ENCODE results near the gene NHERF2. TPM values are rescaled to one million over a fixed set of nuclear protein-coding genes. Genes with fewer than 3 reads are reported as not detected.

Gene NHERF2
- polyA plus RNA-seq, 2 donors: 26.3 to 36.1 TPM

- H3K36me3 ChIP-seq (ENCODE audit: control insufficient read depth in 2 of 2, insufficient read depth in 2 of 2, low read length in 1 of 2): peaks cover 15 to 54% of the 10 kb centered on the region in 2 donors
Observed at GRCh38 chr16:2062801-2063200, 36.1 kb downstream of the NHERF2 start.

GRCh38 chr16:2063861-2064260 is 37.2 kb downstream of the NHERF2 start:
- H3K27ac ChIP-seq (ENCODE audit: low read depth in 2 of 2, low read length in 1 of 2): no peak overlapping the region

More at GRCh38 chr16:2062801-2063200, 36.1 kb downstream of the NHERF2 start:
- Histone ChIP-seq H3K9me3 (ENCODE audit: control insufficient read depth in 2 of 2, insufficient read depth in 1 of 2, low read depth in 1 of 2, low read length in 1 of 2) (no peaks in the 10 kb centered on the region), H3K27ac (ENCODE audit: low read depth in 2 of 2, low read length in 1 of 2) (no peak overlapping the region), H3K27me3 (ENCODE audit: control insufficient read depth in 1 of 2, insufficient read depth in 2 of 2, low read length in 2 of 2) (no peaks in the 10 kb centered on the region), H3K4me1 (ENCODE audit: control insufficient read depth in 2 of 2, insufficient read depth in 2 of 2, low read length in 1 of 2) (no peaks in the 10 kb centered on the region), H3K4me3 (ENCODE audit: low read depth in 1 of 2, low read length in 2 of 2) (no peak overlapping the region)
- 95% methylated on average over 28 of the region's 28 CpGs for WGBS, 2 donors

GRCh38 chr16:2064368-2064945 is 37.8 kb downstream of the NHERF2 start:
- H3K9me3 ChIP-seq (ENCODE audit: control insufficient read depth in 2 of 2, insufficient read depth in 1 of 2, low read depth in 1 of 2, low read length in 1 of 2): no peaks in the 10 kb centered on the region
- H3K27ac ChIP-seq (ENCODE audit: low read depth in 2 of 2, low read length in 1 of 2): no peak overlapping the region
- no peak overlapping the region for H3K4me3 ChIP-seq (ENCODE audit: low read depth in 1 of 2, low read length in 2 of 2)
- 92 to 94% methylated on average over 14 to 16 of the region's 16 CpGs for WGBS, 2 donors
- no peaks in the 10 kb centered on the region for H3K4me1 ChIP-seq (ENCODE audit: control insufficient read depth in 2 of 2, insufficient read depth in 2 of 2, low read length in 1 of 2)
- H3K36me3 ChIP-seq (ENCODE audit: control insufficient read depth in 2 of 2, insufficient read depth in 2 of 2, low read length in 1 of 2): peaks cover 15 to 55% of the 10 kb centered on the region in 2 donors
- H3K27me3 ChIP-seq (ENCODE audit: control insufficient read depth in 1 of 2, insufficient read depth in 2 of 2, low read length in 2 of 2): no peaks in the 10 kb centered on the region

More at GRCh38 chr16:2063861-2064260, 37.2 kb downstream of the NHERF2 start:
- 89 to 90% methylated on average over 25 of the region's 25 CpGs for WGBS, 2 donors
- Histone ChIP-seq H3K36me3 (ENCODE audit: control insufficient read depth in 2 of 2, insufficient read depth in 2 of 2, low read length in 1 of 2) (peaks cover 15 to 53% of the 10 kb centered on the region in 2 donors), H3K4me1 (ENCODE audit: control insufficient read depth in 2 of 2, insufficient read depth in 2 of 2, low read length in 1 of 2) (no peaks in the 10 kb centered on the region), H3K27me3 (ENCODE audit: control insufficient read depth in 1 of 2, insufficient read depth in 2 of 2, low read length in 2 of 2) (no peaks in the 10 kb centered on the region), H3K4me3 (ENCODE audit: low read depth in 1 of 2, low read length in 2 of 2) (no peak overlapping the region), H3K9me3 (ENCODE audit: control insufficient read depth in 2 of 2, insufficient read depth in 1 of 2, low read depth in 1 of 2, low read length in 1 of 2) (no peaks in the 10 kb centered on the region)

- H3K9me3 ChIP-seq (ENCODE audit: control insufficient read depth in 2 of 2, insufficient read depth in 1 of 2, low read depth in 1 of 2, low read length in 1 of 2): no peaks in the 10 kb centered on the region
- WGBS, 2 donors: 98% methylated on average over 11 of the region's 11 CpGs
- no peak overlapping the region for H3K4me3 ChIP-seq (ENCODE audit: low read depth in 1 of 2, low read length in 2 of 2)
- H3K27ac ChIP-seq (ENCODE audit: low read depth in 2 of 2, low read length in 1 of 2): no peak overlapping the region
- H3K27me3 ChIP-seq (ENCODE audit: control insufficient read depth in 1 of 2, insufficient read depth in 2 of 2, low read length in 2 of 2): no peaks in the 10 kb centered on the region
- H3K36me3 ChIP-seq (ENCODE audit: control insufficient read depth in 2 of 2, insufficient read depth in 2 of 2, low read length in 1 of 2): peaks cover 22 to 59% of the 10 kb centered on the region in 2 donors
- H3K4me1 ChIP-seq (ENCODE audit: control insufficient read depth in 2 of 2, insufficient read depth in 2 of 2, low read length in 1 of 2): peaks cover 0 to 2% of the 10 kb centered on the region in 2 donors
Observed at GRCh38 chr16:2066139-2066538, 39.4 kb downstream of the NHERF2 start.

GRCh38 chr16:2070576-2071453 is 44.1 kb downstream of the NHERF2 start:
- Histone ChIP-seq H3K36me3 (ENCODE audit: control insufficient read depth in 2 of 2, insufficient read depth in 2 of 2, low read length in 1 of 2) (peaks cover 22 to 61% of the 10 kb centered on the region in 2 donors), H3K9me3 (ENCODE audit: control insufficient read depth in 2 of 2, insufficient read depth in 1 of 2, low read depth in 1 of 2, low read length in 1 of 2) (peaks cover 0 to 3% of the 10 kb centered on the region in 2 donors), H3K27me3 (ENCODE audit: control insufficient read depth in 1 of 2, insufficient read depth in 2 of 2, low read length in 2 of 2) (no peaks in the 10 kb centered on the region), H3K4me3 (ENCODE audit: low read depth in 1 of 2, low read length in 2 of 2) (no peak overlapping the region), H3K4me1 (ENCODE audit: control insufficient read depth in 2 of 2, insufficient read depth in 2 of 2, low read length in 1 of 2) (peaks cover 0 to 2% of the 10 kb centered on the region in 2 donors), H3K27ac (ENCODE audit: low read depth in 2 of 2, low read length in 1 of 2) (no peak overlapping the region)
- WGBS, 2 donors: 93% methylated on average over 29 of the region's 29 CpGs

- Histone ChIP-seq H3K9me3 (ENCODE audit: control insufficient read depth in 2 of 2, insufficient read depth in 1 of 2, low read depth in 1 of 2, low read length in 1 of 2) (peaks cover 0 to 3% of the 10 kb centered on the region in 2 donors), H3K36me3 (ENCODE audit: control insufficient read depth in 2 of 2, insufficient read depth in 2 of 2, low read length in 1 of 2) (peaks cover 19 to 62% of the 10 kb centered on the region in 2 donors), H3K4me3 (ENCODE audit: low read depth in 1 of 2, low read length in 2 of 2) (no peak overlapping the region), H3K4me1 (ENCODE audit: control insufficient read depth in 2 of 2, insufficient read depth in 2 of 2, low read length in 1 of 2) (peaks cover 0 to 2% of the 10 kb centered on the region in 2 donors), H3K27ac (ENCODE audit: low read depth in 2 of 2, low read length in 1 of 2) (no peak overlapping the region), H3K27me3 (ENCODE audit: control insufficient read depth in 1 of 2, insufficient read depth in 2 of 2, low read length in 2 of 2) (no peaks in the 10 kb centered on the region)
- 84% methylated on average over 34 of the region's 34 CpGs for WGBS, 2 donors
Observed at GRCh38 chr16:2071454-2072202, 44.9 kb downstream of the NHERF2 start.

GRCh38 chr16:2072926-2073325 is 46.2 kb downstream of the NHERF2 start:
- H3K9me3 ChIP-seq (ENCODE audit: control insufficient read depth in 2 of 2, insufficient read depth in 1 of 2, low read depth in 1 of 2, low read length in 1 of 2): peaks cover 0 to 3% of the 10 kb centered on the region in 2 donors
- 82 to 88% methylated on average over 8 of the region's 8 CpGs for WGBS, 2 donors

GRCh38 chr16:2074071-2074470 is 47.4 kb downstream of the NHERF2 start:
- Histone ChIP-seq H3K4me1 (ENCODE audit: control insufficient read depth in 2 of 2, insufficient read depth in 2 of 2, low read length in 1 of 2) (peaks cover 0 to 2% of the 10 kb centered on the region in 2 donors), H3K27me3 (ENCODE audit: control insufficient read depth in 1 of 2, insufficient read depth in 2 of 2, low read length in 2 of 2) (no peaks in the 10 kb centered on the region), H3K4me3 (ENCODE audit: low read depth in 1 of 2, low read length in 2 of 2) (no peak overlapping the region), H3K9me3 (ENCODE audit: control insufficient read depth in 2 of 2, insufficient read depth in 1 of 2, low read depth in 1 of 2, low read length in 1 of 2) (peaks cover 0 to 3% of the 10 kb centered on the region in 2 donors), H3K27ac (ENCODE audit: low read depth in 2 of 2, low read length in 1 of 2) (no peak overlapping the region), H3K36me3 (ENCODE audit: control insufficient read depth in 2 of 2, insufficient read depth in 2 of 2, low read length in 1 of 2) (peaks cover 19 to 75% of the 10 kb centered on the region in 2 donors)
- 91 to 95% methylated on average over 20 of the region's 20 CpGs for WGBS, 2 donors

More at GRCh38 chr16:2072926-2073325, 46.2 kb downstream of the NHERF2 start:
- H3K4me1 ChIP-seq (ENCODE audit: control insufficient read depth in 2 of 2, insufficient read depth in 2 of 2, low read length in 1 of 2): peaks cover 0 to 2% of the 10 kb centered on the region in 2 donors
- peaks cover 19 to 68% of the 10 kb centered on the region in 2 donors for H3K36me3 ChIP-seq (ENCODE audit: control insufficient read depth in 2 of 2, insufficient read depth in 2 of 2, low read length in 1 of 2)
- H3K27me3 ChIP-seq (ENCODE audit: control insufficient read depth in 1 of 2, insufficient read depth in 2 of 2, low read length in 2 of 2): no peaks in the 10 kb centered on the region
- H3K27ac ChIP-seq (ENCODE audit: low read depth in 2 of 2, low read length in 1 of 2): no peak overlapping the region
- no peak overlapping the region for H3K4me3 ChIP-seq (ENCODE audit: low read depth in 1 of 2, low read length in 2 of 2)

GRCh38 chr16:2075631-2076030 is 48.9 kb downstream of the NHERF2 start:
- Histone ChIP-seq H3K27ac (ENCODE audit: low read depth in 2 of 2, low read length in 1 of 2) (no peak overlapping the region), H3K27me3 (ENCODE audit: control insufficient read depth in 1 of 2, insufficient read depth in 2 of 2, low read length in 2 of 2) (no peaks in the 10 kb centered on the region), H3K36me3 (ENCODE audit: control insufficient read depth in 2 of 2, insufficient read depth in 2 of 2, low read length in 1 of 2) (peaks cover 12 to 84% of the 10 kb centered on the region in 2 donors), H3K4me3 (ENCODE audit: low read depth in 1 of 2, low read length in 2 of 2) (no peak overlapping the region), H3K4me1 (ENCODE audit: control insufficient read depth in 2 of 2, insufficient read depth in 2 of 2, low read length in 1 of 2) (peaks cover 0 to 2% of the 10 kb centered on the region in 2 donors), H3K9me3 (ENCODE audit: control insufficient read depth in 2 of 2, insufficient read depth in 1 of 2, low read depth in 1 of 2, low read length in 1 of 2) (peaks cover 0 to 3% of the 10 kb centered on the region in 2 donors)
- 93 to 94% methylated on average over 22 to 24 of the region's 24 CpGs for WGBS, 2 donors
